HepG2 (cell line): ENCODE data around the gene GJD3.

Source experiments
- EZH2 ChIP-seq: conservative IDR thresholded peaks from 2 replicates; pipeline ENCODE4 v1.6.1; 2012; ENCODE audit warnings: mild to moderate bottlenecking, low read depth, low read length, moderate library complexity
- FOXC1 ChIP-seq: sonication (generic); formaldehyde crosslinking; IDR thresholded peaks from 2 replicates; pipeline ENCODE4 v1.8.0; 2022; ENCODE audit warnings: mild to moderate bottlenecking, missing genetic modification reagents, borderline replicate concordance
- TBP ChIP-seq: sonication (generic); formaldehyde crosslinking; IDR thresholded peaks from 2 replicates; pipeline ENCODE4 v1.5.0; 2020; ENCODE audit warnings: missing genetic modification reagents
- ZNF121 ChIP-seq: sonication (generic); formaldehyde crosslinking; IDR thresholded peaks from 2 replicates; pipeline ENCODE4 v1.5.0; 2020; ENCODE audit warnings: mild to moderate bottlenecking, missing genetic modification reagents
- ZNF484 ChIP-seq: sonication (generic); formaldehyde crosslinking; IDR thresholded peaks from 2 replicates; pipeline ENCODE4 v1.5.1; 2020; ENCODE audit warnings: mild to moderate bottlenecking, low read depth, missing genetic modification reagents, borderline replicate concordance
- ZNF768 ChIP-seq: sonication (generic); formaldehyde crosslinking; IDR thresholded peaks from 2 replicates; pipeline ENCODE4 v1.4.0; 2020; ENCODE audit warnings: missing genetic modification reagents
- TF ChIP-seq, protein P1 (sequence below): sonication (generic); formaldehyde crosslinking; IDR thresholded peaks from 2 replicates; pipeline ENCODE4 v1.5.0; 2020; ENCODE audit warnings: mild to moderate bottlenecking, missing genetic modification reagents, moderate library complexity

DNA sequence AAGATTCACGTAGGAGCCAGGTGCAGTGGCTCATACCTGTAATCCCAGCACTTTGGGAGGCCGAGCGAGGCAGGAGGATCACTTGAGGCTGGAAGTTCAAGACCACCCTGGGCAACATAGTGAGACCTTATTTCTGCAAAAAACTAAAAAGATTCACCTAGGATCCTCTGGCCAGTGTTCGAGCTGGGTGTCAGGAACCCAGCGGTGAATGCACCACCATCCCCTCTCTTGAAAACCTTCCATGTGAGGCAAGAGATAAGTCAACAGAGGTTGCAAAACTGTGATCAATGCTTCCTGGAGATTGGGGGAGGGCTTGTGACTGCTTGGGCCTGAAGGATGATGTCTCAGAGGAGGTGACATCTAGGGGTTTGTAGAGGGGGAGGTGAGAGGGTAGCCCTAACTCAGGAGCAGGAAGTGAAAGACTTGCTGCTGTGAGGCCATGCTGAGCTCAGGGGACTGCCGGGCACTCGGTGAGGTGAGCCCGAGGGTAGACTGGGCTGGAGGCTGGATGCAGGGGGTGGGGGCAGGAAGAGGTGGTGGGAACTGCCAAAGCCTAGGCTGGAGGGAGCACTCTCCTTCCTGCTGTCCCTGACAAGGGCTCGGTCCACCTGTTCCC lies 11.7 kb downstream of the GJD3 start:
- TF ChIP-seq, protein P1, sequence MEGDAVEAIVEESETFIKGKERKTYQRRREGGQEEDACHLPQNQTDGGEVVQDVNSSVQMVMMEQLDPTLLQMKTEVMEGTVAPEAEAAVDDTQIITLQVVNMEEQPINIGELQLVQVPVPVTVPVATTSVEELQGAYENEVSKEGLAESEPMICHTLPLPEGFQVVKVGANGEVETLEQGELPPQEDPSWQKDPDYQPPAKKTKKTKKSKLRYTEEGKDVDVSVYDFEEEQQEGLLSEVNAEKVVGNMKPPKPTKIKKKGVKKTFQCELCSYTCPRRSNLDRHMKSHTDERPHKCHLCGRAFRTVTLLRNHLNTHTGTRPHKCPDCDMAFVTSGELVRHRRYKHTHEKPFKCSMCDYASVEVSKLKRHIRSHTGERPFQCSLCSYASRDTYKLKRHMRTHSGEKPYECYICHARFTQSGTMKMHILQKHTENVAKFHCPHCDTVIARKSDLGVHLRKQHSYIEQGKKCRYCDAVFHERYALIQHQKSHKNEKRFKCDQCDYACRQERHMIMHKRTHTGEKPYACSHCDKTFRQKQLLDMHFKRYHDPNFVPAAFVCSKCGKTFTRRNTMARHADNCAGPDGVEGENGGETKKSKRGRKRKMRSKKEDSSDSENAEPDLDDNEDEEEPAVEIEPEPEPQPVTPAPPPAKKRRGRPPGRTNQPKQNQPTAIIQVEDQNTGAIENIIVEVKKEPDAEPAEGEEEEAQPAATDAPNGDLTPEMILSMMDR (CRISPR knock-in tag) = peak; percentile 47
- no peak for TF ChIP-seq TBP (CRISPR knock-in tag)
- peak; percentile 65 for TF ChIP-seq FOXC1 (CRISPR knock-in tag)
- no peak; the same call in 1 of the 2 replicates for TF ChIP-seq ZNF121
- no peak for TF ChIP-seq EZH2
- TF ChIP-seq ZNF484 = no peak
- peak; percentile 6; the same call in 1 of the 2 replicates for TF ChIP-seq ZNF768 (CRISPR knock-in tag)
